MCF 10A (cell line): Measurements from ENCODE around the gene SPOCK1. TPM values are rescaled to one million over a fixed set of nuclear protein-coding genes. Genes with fewer than 3 reads are reported as not detected.
"Not testable (repeated sequence)": the region's sequence is repeated elsewhere in the genome, so short reads cannot be mapped to it uniquely, and the experiment has no call there.

Experiments used
- BruUV-seq: library from RNA; stranded (reverse); fragments of 400-500 nt; replicated peaks from 2 replicates; lab custom pipeline; 2021; lab: Mats Ljungman, UMichigan
- CTCF ChIA-PET: fragments of 300-600 bp; sonication (Branson Sonifier 250); formaldehyde crosslinking; extraction: SDS; loops from one replicate; lab custom pipeline; 2021; ENCODE audit warnings: antibody characterized with exemption, inconsistent platforms; lab: Yijun Ruan, JAX
- POLR2A ChIA-PET: fragments of 300-600, 350-650 bp; sonication (Branson Sonifier 250); formaldehyde crosslinking; extraction: SDS; loops from one replicate; lab custom pipeline; 2020; ENCODE audit warnings: antibody characterized with exemption, inconsistent platforms; lab: Yijun Ruan, JAX
- DNase-seq: peaks from one replicate; pipeline ENCODE4 v3.0.0-alpha.2; 2018; ENCODE audit not compliant: unreplicated experiment
- H3K27ac Mint-ChIP-seq: one replicate; pipeline ENCODE4 v1.8.0; 2022; ENCODE audit warnings: mild to moderate bottlenecking, low read depth, mixed read lengths; ENCODE audit not compliant: unreplicated experiment
- H3K27me3 Mint-ChIP-seq: one replicate; pipeline ENCODE4 v1.8.0; 2022; ENCODE audit warnings: mixed read lengths; ENCODE audit not compliant: insufficient read depth, unreplicated experiment
- H3K36me3 Mint-ChIP-seq: one replicate; pipeline ENCODE4 v1.8.0; 2022; ENCODE audit warnings: mild to moderate bottlenecking, moderate library complexity, mixed read lengths; ENCODE audit not compliant: insufficient read depth, unreplicated experiment
- H3K4me1 Mint-ChIP-seq: one replicate; pipeline ENCODE4 v1.8.0; 2022; ENCODE audit warnings: mixed read lengths; ENCODE audit not compliant: insufficient read depth, unreplicated experiment
- H3K4me3 Mint-ChIP-seq: one replicate; pipeline ENCODE4 v1.8.0; 2022; ENCODE audit warnings: mild to moderate bottlenecking, moderate library complexity, mixed read lengths; ENCODE audit not compliant: unreplicated experiment
- H3K9me3 Mint-ChIP-seq: one replicate; pipeline ENCODE4 v1.8.0; 2022; ENCODE audit warnings: mixed read lengths; ENCODE audit not compliant: unreplicated experiment
- intact Hi-C: fragments of 100-400 bp; cut with micrococcal nuclease; formaldehyde crosslinking; loops from 2 replicates; pipeline ENCODE4 v1.14.1; 2022
- total RNA-seq: library from RNA; stranded (reverse); gene quantifications from 2 replicates; pipeline ENCODE4 v1.2.3, GENCODE V29; 2022
- TF ChIP-seq, protein P1 (sequence below): fragments of 200-600 bp; IDR thresholded peaks from one replicate; pipeline ENCODE4 v1.8.0; 2022; ENCODE audit warnings: antibody characterized with exemption, mild to moderate bottlenecking; ENCODE audit not compliant: unreplicated experiment

Gene SPOCK1
- total RNA-seq, 1 experiment from 2014 or later, result 34.3 TPM

- Mint-ChIP-seq H3K36me3 (peaks cover 17% of the 10 kb centered on the region), H3K9me3 (no peaks in the 10 kb centered on the region), H3K27ac (no peak overlapping the region), H3K4me3 (no peak overlapping the region), H3K4me1 (no peaks in the 10 kb centered on the region), H3K27me3 (no peaks in the 10 kb centered on the region)
- intact Hi-C loops, result no loop called here
- ChIA-PET CTCF (no interaction called here), POLR2A (no interaction called here)
- BruUV-seq, result no TSS peak
- DNase-seq, result no peak
- TF ChIP-seq, protein P1, sequence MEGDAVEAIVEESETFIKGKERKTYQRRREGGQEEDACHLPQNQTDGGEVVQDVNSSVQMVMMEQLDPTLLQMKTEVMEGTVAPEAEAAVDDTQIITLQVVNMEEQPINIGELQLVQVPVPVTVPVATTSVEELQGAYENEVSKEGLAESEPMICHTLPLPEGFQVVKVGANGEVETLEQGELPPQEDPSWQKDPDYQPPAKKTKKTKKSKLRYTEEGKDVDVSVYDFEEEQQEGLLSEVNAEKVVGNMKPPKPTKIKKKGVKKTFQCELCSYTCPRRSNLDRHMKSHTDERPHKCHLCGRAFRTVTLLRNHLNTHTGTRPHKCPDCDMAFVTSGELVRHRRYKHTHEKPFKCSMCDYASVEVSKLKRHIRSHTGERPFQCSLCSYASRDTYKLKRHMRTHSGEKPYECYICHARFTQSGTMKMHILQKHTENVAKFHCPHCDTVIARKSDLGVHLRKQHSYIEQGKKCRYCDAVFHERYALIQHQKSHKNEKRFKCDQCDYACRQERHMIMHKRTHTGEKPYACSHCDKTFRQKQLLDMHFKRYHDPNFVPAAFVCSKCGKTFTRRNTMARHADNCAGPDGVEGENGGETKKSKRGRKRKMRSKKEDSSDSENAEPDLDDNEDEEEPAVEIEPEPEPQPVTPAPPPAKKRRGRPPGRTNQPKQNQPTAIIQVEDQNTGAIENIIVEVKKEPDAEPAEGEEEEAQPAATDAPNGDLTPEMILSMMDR, result no peak
These were observed 520.0 kb downstream of the SPOCK1 start for GRCh38 chr5:136979131-136979530.

DNA sequence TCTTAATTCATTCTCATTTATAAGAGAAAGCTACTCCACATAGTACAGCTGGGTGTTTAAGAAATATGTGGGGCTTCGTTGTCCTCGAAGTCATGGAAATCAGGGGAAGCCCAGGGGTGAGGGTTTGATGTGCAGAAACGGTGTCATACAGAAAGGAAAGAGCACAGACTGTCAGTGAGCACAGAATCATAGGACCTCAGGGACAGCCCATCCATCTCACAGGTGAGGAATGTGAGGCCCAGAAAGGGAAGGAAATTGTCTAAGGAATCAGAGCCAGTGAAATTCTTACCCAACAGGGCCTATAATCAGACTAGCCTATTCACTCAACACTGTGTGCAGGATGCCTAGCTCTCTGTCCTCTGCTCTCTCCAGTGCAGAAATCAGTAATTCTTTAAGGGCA is 535.6 kb downstream of the SPOCK1 start:
- no peaks in the 10 kb centered on the region for H3K36me3 Mint-ChIP-seq
- H3K27me3 Mint-ChIP-seq, result no peaks in the 10 kb centered on the region
- TF ChIP-seq, protein P1, result no peak
- intact Hi-C loops, result no loop called here
- no peak for DNase-seq
- ChIA-PET CTCF (no interaction called here), POLR2A (interaction anchor here (0.7 kb wide), 1 partner anchor 271 kb away, joined by 3 read pairs; no protein-coding TSS in a partner anchor)
- H3K4me1 Mint-ChIP-seq, result no peaks in the 10 kb centered on the region
- no peak overlapping the region for H3K4me3 Mint-ChIP-seq
- no peak overlapping the region for H3K27ac Mint-ChIP-seq
- H3K9me3 Mint-ChIP-seq, result no peaks in the 10 kb centered on the region
- no TSS peak for BruUV-seq

DNA sequence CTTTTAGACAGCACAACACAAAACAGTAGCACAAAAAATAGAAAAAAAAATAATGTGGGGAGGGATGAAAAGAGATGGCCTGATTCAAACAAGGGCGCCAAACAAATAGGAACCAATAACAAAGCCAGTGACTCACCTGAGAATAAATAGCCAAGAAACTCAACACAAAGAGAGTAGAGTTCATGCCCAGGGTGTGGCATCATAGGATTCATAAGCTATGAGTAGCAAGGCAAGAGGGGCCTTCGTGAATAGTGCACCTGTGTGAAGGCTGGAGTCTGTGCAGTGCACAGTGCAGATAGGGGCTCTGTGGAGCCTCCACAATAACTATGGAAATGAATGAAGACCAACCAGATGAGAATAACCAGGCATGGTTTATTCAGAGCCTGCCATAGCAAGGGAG is 541.7 kb downstream of the SPOCK1 start:
- BruUV-seq, result no TSS peak
- no peaks in the 10 kb centered on the region for H3K27me3 Mint-ChIP-seq
- ChIA-PET POLR2A (interaction anchor here (0.7 to 0.8 kb wide), 2 partner anchors 11 to 666 kb away, joined by 3 read pairs; no protein-coding TSS in a partner anchor), CTCF (interaction anchor here (0.6 to 1.1 kb wide), 4 partner anchors 14 to 513 kb away, joined by 3 to 4 read pairs (median 4); no protein-coding TSS in a partner anchor)
- no peaks in the 10 kb centered on the region for H3K9me3 Mint-ChIP-seq
- no peak overlapping the region for H3K27ac Mint-ChIP-seq
- DNase-seq, result peak; percentile 44
- no peaks in the 10 kb centered on the region for H3K4me1 Mint-ChIP-seq
- H3K4me3 Mint-ChIP-seq, result no peak overlapping the region
- TF ChIP-seq, protein P1, result no peak
- no peaks in the 10 kb centered on the region for H3K36me3 Mint-ChIP-seq
- intact Hi-C loops, result no loop called here

DNA sequence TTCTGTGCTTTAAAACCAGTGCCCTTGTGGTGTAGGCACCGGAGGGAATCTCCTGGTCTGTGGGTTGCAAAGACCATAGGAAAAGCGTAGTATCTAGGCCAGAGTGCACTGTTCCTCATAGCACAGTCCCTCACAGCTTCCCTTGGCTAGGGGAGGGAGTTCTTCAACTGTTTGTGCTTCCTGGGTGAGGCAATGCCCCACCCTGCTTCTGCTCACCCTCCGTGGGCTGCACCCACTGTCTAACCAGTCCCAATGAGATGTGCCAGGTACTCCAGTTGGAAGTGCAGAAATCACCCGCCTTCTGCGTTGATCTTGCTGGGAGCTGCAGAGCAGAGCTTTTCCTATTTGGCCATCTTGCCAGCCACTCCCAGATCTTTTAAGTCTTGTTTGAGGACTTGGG is 545.0 kb downstream of the SPOCK1 start:
- POLR2A ChIA-PET, H3K36me3 Mint-ChIP-seq, intact Hi-C loops, H3K4me1 Mint-ChIP-seq, BruUV-seq, H3K9me3 Mint-ChIP-seq, DNase-seq, H3K27ac Mint-ChIP-seq, H3K4me3 Mint-ChIP-seq, CTCF ChIA-PET, H3K27me3 Mint-ChIP-seq: not testable (repeated sequence)

DNA sequence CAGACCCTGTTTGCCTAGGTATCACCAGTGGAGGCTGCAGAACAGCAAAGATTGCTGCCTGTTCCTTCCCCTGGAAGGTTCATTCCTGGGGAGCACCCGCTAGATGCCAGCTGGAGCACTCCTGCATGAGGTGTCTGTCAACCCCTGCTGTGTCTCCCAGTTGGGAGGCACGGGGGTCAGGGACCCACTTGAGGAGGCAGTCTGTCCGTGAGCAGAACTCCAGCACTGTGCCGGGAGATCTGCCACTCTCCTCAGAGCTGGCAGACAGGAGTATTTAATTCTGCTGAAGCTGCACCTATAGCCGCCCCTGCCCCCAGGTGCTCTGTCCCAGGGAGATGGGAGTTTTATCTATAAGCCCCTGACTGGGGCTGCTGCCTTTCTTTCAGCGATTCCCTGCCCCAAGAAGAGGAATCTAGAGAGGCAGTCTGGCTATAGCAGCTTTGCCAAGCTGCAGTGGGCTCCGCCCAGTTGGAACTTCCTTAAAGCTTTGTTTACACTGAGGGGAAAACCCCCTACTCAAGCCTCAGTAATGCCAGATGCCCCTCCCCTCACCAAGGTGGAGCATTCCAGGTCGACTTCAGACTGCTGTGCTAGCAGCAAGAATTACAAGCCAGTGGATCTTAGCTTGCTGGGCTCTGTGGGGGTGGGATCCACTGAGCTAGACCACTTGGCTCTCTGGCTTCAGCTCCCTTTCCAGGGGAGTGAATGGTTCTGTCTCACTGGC is 545.6 kb downstream of the SPOCK1 start:
- DNase-seq, BruUV-seq, H3K4me3 Mint-ChIP-seq, H3K4me1 Mint-ChIP-seq, H3K36me3 Mint-ChIP-seq, CTCF ChIA-PET, POLR2A ChIA-PET, H3K27ac Mint-ChIP-seq, H3K9me3 Mint-ChIP-seq, H3K27me3 Mint-ChIP-seq, intact Hi-C loops: not testable (repeated sequence)
